Endothelial cell of umbilical vein (primary cell): ENCODE data around the gene PRRT4. TPM values are rescaled to one million over a fixed set of nuclear protein-coding genes. Genes with fewer than 3 reads are reported as not detected.

Source experiments
- BruUV-seq: library from RNA; stranded (reverse); fragments of 400-500 nt; replicated peaks from 2 replicates; lab custom pipeline; 2021; lab: Mats Ljungman, UMichigan
- CTCF ChIA-PET: fragments of 300-600, 350-600 bp; sonication (Branson Sonifier 250); formaldehyde crosslinking; loops from one replicate; lab custom pipeline; 2021; ENCODE audit warnings: antibody characterized with exemption, inconsistent platforms; lab: Charles Lee
- POLR2A ChIA-PET: fragments of 300-600, 350-600 bp; sonication (Branson Sonifier 250); formaldehyde crosslinking; loops from one replicate; lab custom pipeline; 2021; ENCODE audit warnings: antibody characterized with exemption, inconsistent platforms; lab: Charles Lee
- DNase-seq: peaks from one replicate; pipeline ENCODE4 v3.0.0-alpha.2; 2011; ENCODE audit warnings: low read depth, low spot score
- FAIRE-seq: peaks from 2 replicates; lab custom pipeline; 2011; peaks lifted over from hg19 to GRCh38; lab: Jason Lieb, UNC
- H2AFZ ChIP-seq: 2 replicates; pipeline ENCODE4 v1.6.0; 2012; ENCODE audit warnings: low read depth, low read length, control low read depth, inconsistent platforms
- H3K27ac ChIP-seq: 2 replicates; pipeline ENCODE4 v1.5.1; 2011; ENCODE audit warnings: low read depth, mild to moderate bottlenecking, control low read depth, low read length, moderate library complexity; ENCODE audit not compliant: insufficient read depth
- H3K27me3 ChIP-seq, 2 experiments: 2 replicates each; pipeline versions ENCODE4 v1.6.0 to v1.6.1; 2011; ENCODE audit warnings: low read length in 2 of 2, mixed read lengths in 1 of 2; ENCODE audit not compliant: control insufficient read depth in 2 of 2, insufficient read depth in 2 of 2
- H3K36me3 ChIP-seq, 2 experiments: 2 replicates in 1 of 2; 3 replicates in 1 of 2; pipeline ENCODE4 v1.5.1; 2011; ENCODE audit warnings: low read length in 2 of 2, mild to moderate bottlenecking in 1 of 2, moderate library complexity in 1 of 2; ENCODE audit not compliant: control insufficient read depth in 2 of 2, insufficient read depth in 2 of 2; ENCODE audit errors: extremely low read depth in 1 of 2
- H3K4me1 ChIP-seq: 3 replicates; pipeline ENCODE4 v1.5.1; 2011; ENCODE audit warnings: mild to moderate bottlenecking, low read length; ENCODE audit not compliant: control insufficient read depth, insufficient read depth; ENCODE audit errors: extremely low read depth
- H3K4me2 ChIP-seq: 2 replicates; pipeline ENCODE4 v1.6.1; 2011; ENCODE audit warnings: low read length, control low read depth, mixed read lengths; ENCODE audit not compliant: insufficient read depth
- H3K4me3 ChIP-seq, 3 experiments: fragments of 200-600 bp in 1 of 3; sonication (generic), shearing (Covaris generic) in 1 of 3; replicated peaks in 1 of 3; 2 replicates each; pipeline ENCODE4 v1.5.1; 2011 to 2016; ENCODE audit warnings: control low read depth in 3 of 3, low read length in 3 of 3, mild to moderate bottlenecking in 2 of 3, inconsistent platforms in 1 of 3, low read depth in 1 of 3, moderate library complexity in 1 of 3; ENCODE audit not compliant: insufficient read depth in 1 of 3
- H3K79me2 ChIP-seq: 2 replicates; pipeline ENCODE4 v1.6.0; 2012; ENCODE audit warnings: low read length, inconsistent platforms; ENCODE audit not compliant: control insufficient read depth, insufficient read depth
- H3K9ac ChIP-seq: replicated peaks from 2 replicates; pipeline ENCODE3; 2011; ENCODE audit warnings: low read length, control low read depth; ENCODE audit not compliant: insufficient read depth; ENCODE audit errors: extremely low read depth
- H3K9me1 ChIP-seq: replicated peaks from 3 replicates; pipeline ENCODE4 v1.6.0; 2011; ENCODE audit warnings: mild to moderate bottlenecking, low read length; ENCODE audit not compliant: control insufficient read depth, insufficient read depth; ENCODE audit errors: extremely low read depth
- H3K9me3 ChIP-seq: replicated peaks from 2 replicates; pipeline ENCODE4 v1.5.1; 2012; ENCODE audit warnings: low read length, inconsistent platforms; ENCODE audit not compliant: control insufficient read depth, insufficient read depth
- H4K20me1 ChIP-seq: replicated peaks from 2 replicates; pipeline ENCODE3; 2011; ENCODE audit warnings: mild to moderate bottlenecking, low read length; ENCODE audit not compliant: control insufficient read depth, insufficient read depth; ENCODE audit errors: extremely low read depth
- CTCF ChIP-seq, 2 donors: IDR thresholded peaks; 1 replicate in 1 of 2; 2 replicates in 1 of 2; pipeline ENCODE4 v1.5.1; 2011; ENCODE audit warnings: low read length in 2 of 2, mild to moderate bottlenecking in 2 of 2, moderate library complexity in 2 of 2, control low read depth in 1 of 2, inconsistent platforms in 1 of 2, low read depth in 1 of 2; ENCODE audit not compliant: insufficient read depth in 1 of 2; ENCODE audit errors: extremely low read depth in 1 of 2
- EZH2 ChIP-seq: IDR thresholded peaks from 2 replicates; pipeline ENCODE4 v1.6.1; 2012; ENCODE audit warnings: borderline replicate concordance, low read depth, mild to moderate bottlenecking, moderate library complexity, low read length, inconsistent platforms; ENCODE audit not compliant: severe bottlenecking
- FOS ChIP-seq: IDR thresholded peaks from 2 replicates; pipeline ENCODE4 v1.6.1; 2011; ENCODE audit warnings: mild to moderate bottlenecking, low read length, moderate library complexity, borderline replicate concordance; ENCODE audit not compliant: insufficient read depth
- GATA2 ChIP-seq: IDR thresholded peaks from 2 replicates; pipeline ENCODE4 v1.7.0; 2011; ENCODE audit warnings: low read depth, mild to moderate bottlenecking, moderate library complexity, mixed read lengths, low read length; ENCODE audit not compliant: insufficient read length, insufficient read depth
- JUN ChIP-seq: IDR thresholded peaks from 2 replicates; pipeline ENCODE4 v1.6.1; 2011; ENCODE audit warnings: borderline replicate concordance, low read depth; ENCODE audit not compliant: insufficient read length, insufficient read depth
- MYC ChIP-seq: IDR thresholded peaks from one replicate; pipeline ENCODE4 v1.6.1; 2011; ENCODE audit warnings: mild to moderate bottlenecking, low read depth, low read length
- POLR2A ChIP-seq: IDR thresholded peaks from 2 replicates; pipeline ENCODE4 v1.6.1; 2012; ENCODE audit warnings: low read depth, mild to moderate bottlenecking, control low read depth, low read length
- POLR2AphosphoS5 ChIP-seq: IDR thresholded peaks from 2 replicates; pipeline ENCODE4 v1.6.1; 2012; ENCODE audit warnings: low read depth, mild to moderate bottlenecking, control low read depth, low read length, moderate library complexity; ENCODE audit not compliant: insufficient read depth
- dilution Hi-C: fragments of 300-500 bp; cut with MboI; formaldehyde crosslinking; loops from one replicate; pipeline ENCODE4 v1.15.0; 2019; ENCODE audit warnings: low sequenced_read_pairs; ENCODE audit not compliant: extremely low pct_ligation_motif_present
- intact Hi-C: fragments of 100-400 bp; cut with micrococcal nuclease; formaldehyde crosslinking; loops from one replicate; pipeline ENCODE4 v1.10.0; 2022
- polyA plus RNA-seq, 4 experiments: library from polyadenylated mRNA; depleted of rRNA in 3 of 4; stranded (reverse) in 3 of 4; unstranded in 1 of 4; fragments of >200 nt; gene quantifications; 2 replicates each; pipeline versions ENCODE4 v1.2.1 to v1.2.3, GENCODE V29; 2011 to 2012; ENCODE audit warnings: missing spikeins in 1 of 4
- total RNA-seq: library from RNA; stranded (reverse); gene quantifications from 2 replicates; pipeline ENCODE4 v1.2.3, GENCODE V29; 2021
- TF ChIP-seq, protein P1 (sequence below): IDR thresholded peaks from 2 replicates; pipeline ENCODE4 v1.6.1; 2011; ENCODE audit not compliant: insufficient read depth, insufficient read length

PRRT4 gene
- total and polyA plus RNA-seq, 2 donors (not counting 3 experiments of a cell fraction or from before 2014, with no cell fraction given) = 0.03 TPM; not detected in 1

- ChIA-PET POLR2A (interaction anchor here (0.6 kb wide), 1 partner anchor 29 kb away, joined by 4 read pairs; no protein-coding TSS in a partner anchor), CTCF (interaction anchor here (0.6 to 4.7 kb wide), 8 partner anchors 9 to 484 kb away, joined by 3 to 74 read pairs (median 5); partner anchors contain the start of genes IMPDH1 and RBM28)
- no peak overlapping the region for H3K4me3 ChIP-seq
- no peaks in the 10 kb centered on the region for H3K27me3 ChIP-seq
- peaks cover 18% of the 10 kb centered on the region for H3K79me2 ChIP-seq
- H3K9me1 ChIP-seq = no peaks in the 10 kb centered on the region
- no peak overlapping the region for H3K4me2 ChIP-seq
- BruUV-seq = no TSS peak
- H3K27ac ChIP-seq = no peak overlapping the region
- TF ChIP-seq FOS (no peak), POLR2A (no peak), JUN (no peak), POLR2AphosphoS5 (no peak), CTCF (IDR thresholded peaks at IDR 0.05; ENCODE audit: extremely low read depth in 1 of 2, insufficient read depth in 1 of 2, low read depth in 1 of 2, low read length in 2 of 2) (no peak), MYC (no peak), EZH2 (no peak), GATA2 (no peak)
- TF ChIP-seq, protein P1, sequence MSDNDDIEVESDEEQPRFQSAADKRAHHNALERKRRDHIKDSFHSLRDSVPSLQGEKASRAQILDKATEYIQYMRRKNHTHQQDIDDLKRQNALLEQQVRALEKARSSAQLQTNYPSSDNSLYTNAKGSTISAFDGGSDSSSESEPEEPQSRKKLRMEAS = no peak
- no peaks in the 10 kb centered on the region for H4K20me1 ChIP-seq
- peaks cover 6 to 48% of the 10 kb centered on the region in 2 experiments for H3K36me3 ChIP-seq
- peaks cover 14% of the 10 kb centered on the region for H3K4me1 ChIP-seq
- intact Hi-C loops = no loop called here
- dilution Hi-C loops = no loop called here
- no peak overlapping the region for H3K9ac ChIP-seq
- H3K9me3 ChIP-seq = no peaks in the 10 kb centered on the region
- no peak overlapping the region for H2AFZ ChIP-seq
- no peak for DNase-seq
- FAIRE-seq = no peak
Measured at GRCh38 chr7:128399991-128400390, 38.5 kb upstream of the PRRT4 start.
